CD4-positive, alpha-beta T cell (primary cell): Measurements from ENCODE around the gene PLCH2. TPM values are rescaled to one million over a fixed set of nuclear protein-coding genes. Genes with fewer than 3 reads are reported as not detected.

ENCODE experiments used
- ATAC-seq: fragments of 200-7000 bp; cut with Tn5 transposase; one replicate; pipeline ENCODE4 v1.10.0; 2022; ENCODE audit warnings: mild to moderate bottlenecking; ENCODE audit not compliant: poor library complexity
- CTCF ChIA-PET: fragments of 350-600 bp; sonication (Branson Sonifier 250); formaldehyde crosslinking; loops from one replicate; lab custom pipeline; 2021; ENCODE audit warnings: antibody characterized with exemption, inconsistent platforms; lab: Charles Lee
- POLR2A ChIA-PET: fragments of 350-600 bp; sonication (Branson Sonifier 250); formaldehyde crosslinking; loops from one replicate; lab custom pipeline; 2021; ENCODE audit warnings: antibody characterized with exemption, inconsistent platforms; lab: Charles Lee
- DNase-seq, 14 experiments: peaks; one replicate each; pipeline ENCODE4 v3.0.0-alpha.2; 2013 to 2020; ENCODE audit warnings: mixed read lengths in 2 of 14
- H3K27ac ChIP-seq, 2 donors: one replicate each; pipeline versions ENCODE4 v1.5.1 to v1.7.0; 2013; ENCODE audit warnings: low read length in 2 of 2, low read depth in 1 of 2, mild to moderate bottlenecking in 1 of 2
- H3K27me3 ChIP-seq, 2 experiments: 1 replicate in 1 of 2; 2 replicates in 1 of 2; pipeline versions ENCODE4 v1.6.1 to v1.7.0; 2013; ENCODE audit warnings: low read length in 2 of 2, control low read depth in 1 of 2, mild to moderate bottlenecking in 1 of 2, moderate library complexity in 1 of 2; ENCODE audit not compliant: insufficient read depth in 2 of 2, control insufficient read depth in 1 of 2
- H3K36me3 ChIP-seq: one replicate; pipeline ENCODE4 v1.6.1; 2013; ENCODE audit warnings: low read length, control low read depth; ENCODE audit not compliant: insufficient read depth
- H3K4me1 ChIP-seq: one replicate; pipeline ENCODE4 v1.6.1; 2013; ENCODE audit warnings: low read length, control low read depth; ENCODE audit not compliant: insufficient read depth
- H3K4me3 ChIP-seq: one replicate; pipeline ENCODE4 v1.5.1; 2013; ENCODE audit warnings: mild to moderate bottlenecking, low read length, moderate library complexity
- H3K9me3 ChIP-seq, 2 experiments: 1 replicate in 1 of 2; 2 replicates in 1 of 2; pipeline versions ENCODE4 v1.6.1 to v1.7.0; 2013; ENCODE audit warnings: low read length in 2 of 2, mild to moderate bottlenecking in 2 of 2, control low read depth in 1 of 2, moderate library complexity in 1 of 2; ENCODE audit not compliant: control insufficient read depth in 1 of 2, insufficient read depth in 1 of 2
- H3K27ac Mint-ChIP-seq: one replicate; pipeline ENCODE4 v1.8.0; 2020; ENCODE audit warnings: mixed read lengths
- H3K27me3 Mint-ChIP-seq: one replicate; pipeline ENCODE4 v1.8.0; 2021; ENCODE audit warnings: mixed read lengths
- H3K36me3 Mint-ChIP-seq: one replicate; pipeline ENCODE4 v1.8.0; 2021; ENCODE audit warnings: low read depth, mixed read lengths
- H3K4me1 Mint-ChIP-seq: one replicate; pipeline ENCODE4 v1.8.0; 2021; ENCODE audit warnings: low read depth, mixed read lengths
- H3K4me3 Mint-ChIP-seq: one replicate; pipeline ENCODE4 v1.8.0; 2020; ENCODE audit warnings: mild to moderate bottlenecking, mixed read lengths
- H3K9me3 Mint-ChIP-seq: one replicate; pipeline ENCODE4 v1.8.0; 2020; ENCODE audit warnings: mixed read lengths
- intact Hi-C, 2 experiments: fragments of 100-400 bp; cut with DNase I in 1 of 2; cut with micrococcal nuclease in 1 of 2; formaldehyde crosslinking; loops; one replicate each; pipeline versions ENCODE4 v1.15.1 to v1.9.0; 2023 to 2025; cut with DNase I, micrococcal nuclease
- total RNA-seq, 174 experiments: library from RNA in 2 of 174; stranded (reverse) in 2 of 174; gene quantifications; one replicate each; pipeline ENCODE4 v1.2.3 and lab custom pipeline; 2021 to 2026
- TF ChIP-seq, protein P1 (sequence below): fragments of 200-600 bp; IDR thresholded peaks from one replicate; pipeline ENCODE4 v1.8.0; 2022; ENCODE audit warnings: antibody characterized with exemption, mild to moderate bottlenecking

The PLCH2 gene
- total RNA-seq, 2 experiments from 2014 or later: 47.6 to 48.1 TPM

DNA sequence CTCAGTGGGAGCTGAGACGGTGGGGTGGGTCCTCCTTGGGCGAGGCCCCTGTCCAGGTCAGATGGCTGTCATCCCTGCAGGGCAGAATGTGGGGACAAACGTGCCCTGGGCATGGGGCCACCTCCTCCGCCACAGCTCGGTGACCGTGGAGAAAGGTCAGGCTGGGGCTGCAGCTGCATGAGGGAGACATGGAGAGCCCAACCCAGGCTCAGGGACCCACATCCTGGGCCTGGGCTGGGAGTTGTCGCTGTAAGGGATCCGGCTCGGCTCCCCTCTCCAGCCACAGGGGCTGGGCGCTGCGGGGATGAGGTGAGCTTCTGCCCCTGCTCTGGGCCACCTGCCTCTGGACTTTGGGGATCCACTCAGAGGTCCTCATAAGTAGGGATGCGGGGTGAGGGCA lies 518 bp upstream of the PLCH2 start:
- H3K36me3 Mint-ChIP-seq: no peaks in the 10 kb centered on the region
- TF ChIP-seq, protein P1, sequence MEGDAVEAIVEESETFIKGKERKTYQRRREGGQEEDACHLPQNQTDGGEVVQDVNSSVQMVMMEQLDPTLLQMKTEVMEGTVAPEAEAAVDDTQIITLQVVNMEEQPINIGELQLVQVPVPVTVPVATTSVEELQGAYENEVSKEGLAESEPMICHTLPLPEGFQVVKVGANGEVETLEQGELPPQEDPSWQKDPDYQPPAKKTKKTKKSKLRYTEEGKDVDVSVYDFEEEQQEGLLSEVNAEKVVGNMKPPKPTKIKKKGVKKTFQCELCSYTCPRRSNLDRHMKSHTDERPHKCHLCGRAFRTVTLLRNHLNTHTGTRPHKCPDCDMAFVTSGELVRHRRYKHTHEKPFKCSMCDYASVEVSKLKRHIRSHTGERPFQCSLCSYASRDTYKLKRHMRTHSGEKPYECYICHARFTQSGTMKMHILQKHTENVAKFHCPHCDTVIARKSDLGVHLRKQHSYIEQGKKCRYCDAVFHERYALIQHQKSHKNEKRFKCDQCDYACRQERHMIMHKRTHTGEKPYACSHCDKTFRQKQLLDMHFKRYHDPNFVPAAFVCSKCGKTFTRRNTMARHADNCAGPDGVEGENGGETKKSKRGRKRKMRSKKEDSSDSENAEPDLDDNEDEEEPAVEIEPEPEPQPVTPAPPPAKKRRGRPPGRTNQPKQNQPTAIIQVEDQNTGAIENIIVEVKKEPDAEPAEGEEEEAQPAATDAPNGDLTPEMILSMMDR: no peak
- Histone ChIP-seq H3K36me3 (no peaks in the 10 kb centered on the region), H3K4me3 (no peak overlapping the region), H3K4me1 (no peaks in the 10 kb centered on the region), H3K9me3 (no peaks in the 10 kb centered on the region), H3K27ac (no peak overlapping the region), H3K27me3 (no peaks in the 10 kb centered on the region)
- H3K4me1 Mint-ChIP-seq: no peaks in the 10 kb centered on the region
- ATAC-seq (no peak), DNase-seq (no peak)
- no peak overlapping the region for H3K4me3 Mint-ChIP-seq
- no peaks in the 10 kb centered on the region for H3K9me3 Mint-ChIP-seq
- H3K27ac Mint-ChIP-seq: no peak overlapping the region
- ChIA-PET POLR2A (no interaction called here), CTCF (no interaction called here)
- no peaks in the 10 kb centered on the region for H3K27me3 Mint-ChIP-seq
- intact Hi-C loops: no loop called here

DNA sequence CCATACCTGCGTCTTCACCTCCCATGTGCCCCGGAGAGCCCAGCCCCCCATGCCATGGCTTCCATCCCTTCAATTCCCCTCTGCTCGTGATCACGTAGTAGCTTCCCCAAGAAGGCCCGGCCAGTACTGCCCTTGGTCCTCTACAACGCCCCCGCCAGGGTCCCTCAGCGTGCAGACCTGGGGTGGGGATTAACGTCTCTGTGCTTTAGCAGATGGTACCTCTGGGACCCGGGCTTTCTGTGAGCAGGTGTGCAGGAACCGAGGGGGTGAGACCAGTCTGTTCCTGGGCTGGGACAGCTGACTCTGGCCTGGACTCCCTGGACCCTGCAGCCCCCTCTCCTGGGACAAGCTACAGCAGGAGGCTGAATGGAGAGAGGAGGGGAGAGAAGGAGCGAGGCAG lies 1.2 kb downstream of the PLCH2 start:
- TF ChIP-seq, protein P1: no peak
- no peaks in the 10 kb centered on the region for H3K36me3 Mint-ChIP-seq
- intact Hi-C loops: no loop called here
- no peaks in the 10 kb centered on the region for H3K36me3 ChIP-seq
- no peaks in the 10 kb centered on the region for H3K27me3 ChIP-seq
- H3K4me3 Mint-ChIP-seq: no peak overlapping the region
- ChIA-PET POLR2A (no interaction called here), CTCF (no interaction called here)
- ATAC-seq (no peak), DNase-seq (no peak)
- H3K9me3 ChIP-seq: no peaks in the 10 kb centered on the region
- H3K27ac ChIP-seq: no peak overlapping the region
- H3K4me1 ChIP-seq: no peaks in the 10 kb centered on the region
- H3K27ac Mint-ChIP-seq: no peak overlapping the region
- H3K4me3 ChIP-seq: no peak overlapping the region
- no peaks in the 10 kb centered on the region for H3K9me3 Mint-ChIP-seq
- no peaks in the 10 kb centered on the region for H3K27me3 Mint-ChIP-seq
- H3K4me1 Mint-ChIP-seq: no peaks in the 10 kb centered on the region

DNA sequence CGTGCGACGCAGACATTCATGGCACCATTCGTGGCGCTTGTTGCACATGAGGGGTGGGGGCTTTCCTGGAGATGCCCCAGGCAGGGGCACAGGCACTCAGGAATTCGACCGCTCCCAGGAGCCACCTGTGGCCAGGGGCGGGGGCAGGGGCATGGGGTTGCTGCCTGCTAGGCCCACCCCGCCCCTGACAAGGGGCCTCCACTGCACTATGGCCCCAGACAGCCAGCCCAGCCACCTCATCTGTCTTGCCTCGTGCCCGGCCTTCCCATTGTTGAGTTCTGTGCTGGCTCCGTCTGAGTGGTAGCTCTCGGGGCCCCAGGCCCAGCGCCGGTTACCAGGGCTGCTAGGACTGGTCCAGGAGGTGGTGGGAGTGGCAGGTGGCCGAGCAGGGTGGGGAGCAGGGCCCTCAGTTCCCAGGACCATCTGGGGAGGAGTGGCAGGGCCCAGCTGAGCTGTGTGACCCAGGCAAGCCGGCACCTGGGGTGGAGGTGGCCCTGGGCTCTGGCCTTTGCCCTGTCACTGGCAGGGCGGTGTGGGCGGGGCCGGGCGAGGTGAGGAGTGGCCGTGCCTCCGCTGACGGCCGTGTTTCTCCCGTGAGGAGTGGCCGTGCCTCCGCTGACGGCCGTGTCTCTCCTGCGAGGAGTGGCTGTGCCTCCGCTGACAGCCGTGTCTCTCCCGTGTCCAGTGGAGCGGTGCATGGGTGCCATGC lies 1.9 kb downstream of the PLCH2 start:
- Mint-ChIP-seq H3K9me3 (no peaks in the 10 kb centered on the region), H3K27me3 (no peaks in the 10 kb centered on the region), H3K4me1 (no peaks in the 10 kb centered on the region), H3K36me3 (no peaks in the 10 kb centered on the region), H3K27ac (no peak overlapping the region), H3K4me3 (no peak overlapping the region)
- POLR2A ChIA-PET: no interaction called here
- intact Hi-C loops: no loop called here
- TF ChIP-seq, protein P1: no peak
- DNase-seq: no peak
- Histone ChIP-seq H3K36me3 (no peaks in the 10 kb centered on the region), H3K27me3 (no peaks in the 10 kb centered on the region), H3K4me3 (no peak overlapping the region), H3K27ac (no peak overlapping the region), H3K4me1 (no peaks in the 10 kb centered on the region), H3K9me3 (no peaks in the 10 kb centered on the region)
- CTCF ChIA-PET: no interaction called here
- ATAC-seq: no peak
